ENCODE data around the gene PHF20.
"Not testable (repeated sequence)": the region's sequence is repeated elsewhere in the genome, so short reads cannot be mapped to it uniquely, and the experiment has no call there.

The PHF20 gene

GRCh38 chr20:35941620-35942019, 169.8 kb downstream of the PHF20 start:
- H3K4me3 ChIP-seq (replicated peaks; ENCODE audit: low read depth, low read length) = no peak overlapping the region
- H3K36me3 ChIP-seq (ENCODE audit: control insufficient read depth, insufficient read depth, low read length) = peaks cover 10% of the 10 kb centered on the region
- no peak for TF ChIP-seq CTCF (IDR thresholded peaks at IDR 0.05; ENCODE audit: insufficient read depth, low read length, poor library complexity, severe bottlenecking)
- DNase-seq (ENCODE audit: extremely low read depth, insufficient read length) = no peak
- no peaks in the 10 kb centered on the region for H3K27me3 ChIP-seq (replicated peaks; ENCODE audit: control insufficient read depth, insufficient read depth, low read length)

- no peak for DNase-seq (ENCODE audit: extremely low read depth, insufficient read length)
- TF ChIP-seq CTCF (IDR thresholded peaks at IDR 0.05; ENCODE audit: insufficient read depth, low read length, poor library complexity, severe bottlenecking) = no peak
- peaks cover 11% of the 10 kb centered on the region for H3K36me3 ChIP-seq (ENCODE audit: control insufficient read depth, insufficient read depth, low read length)
Measured at GRCh38 chr20:35942243-35942642, 170.4 kb downstream of the PHF20 start.

GRCh38 chr20:35947489-35947888, 175.7 kb downstream of the PHF20 start:
- peak; percentile 23 for DNase-seq (ENCODE audit: extremely low read depth, insufficient read length)
- H3K27me3 ChIP-seq (replicated peaks; ENCODE audit: control insufficient read depth, insufficient read depth, low read length) = no peaks in the 10 kb centered on the region
- H3K4me3 ChIP-seq (replicated peaks; ENCODE audit: low read depth, low read length) = no peak overlapping the region
- H3K36me3 ChIP-seq (ENCODE audit: control insufficient read depth, insufficient read depth, low read length) = peaks cover 7% of the 10 kb centered on the region
- peak; percentile 57 for TF ChIP-seq CTCF (IDR thresholded peaks at IDR 0.05; ENCODE audit: insufficient read depth, low read length, poor library complexity, severe bottlenecking)

More at GRCh38 chr20:35942243-35942642, 170.4 kb downstream of the PHF20 start:
- Histone ChIP-seq H3K27me3 (replicated peaks; ENCODE audit: control insufficient read depth, insufficient read depth, low read length) (no peaks in the 10 kb centered on the region), H3K4me3 (replicated peaks; ENCODE audit: low read depth, low read length) (no peak overlapping the region)

- Histone ChIP-seq H3K36me3 (ENCODE audit: control insufficient read depth, insufficient read depth, low read length) (peaks cover 7% of the 10 kb centered on the region), H3K4me3 (replicated peaks; ENCODE audit: low read depth, low read length) (no peak overlapping the region), H3K27me3 (replicated peaks; ENCODE audit: control insufficient read depth, insufficient read depth, low read length) (no peaks in the 10 kb centered on the region)
- no peak for DNase-seq (ENCODE audit: extremely low read depth, insufficient read length)
- no peak for TF ChIP-seq CTCF (IDR thresholded peaks at IDR 0.05; ENCODE audit: insufficient read depth, low read length, poor library complexity, severe bottlenecking)
Measured at GRCh38 chr20:35947907-35948306, 176.1 kb downstream of the PHF20 start.

- TF ChIP-seq CTCF (IDR thresholded peaks at IDR 0.05; ENCODE audit: insufficient read depth, low read length, poor library complexity, severe bottlenecking) = no peak
- Histone ChIP-seq H3K36me3 (ENCODE audit: control insufficient read depth, insufficient read depth, low read length) (peaks cover 7% of the 10 kb centered on the region), H3K27me3 (replicated peaks; ENCODE audit: control insufficient read depth, insufficient read depth, low read length) (no peaks in the 10 kb centered on the region), H3K4me3 (replicated peaks; ENCODE audit: low read depth, low read length) (no peak overlapping the region)
- no peak for DNase-seq (ENCODE audit: extremely low read depth, insufficient read length)
Measured at GRCh38 chr20:35950093-35950492, 178.3 kb downstream of the PHF20 start.

GRCh38 chr20:35952080-35952479, 180.3 kb downstream of the PHF20 start:
- H3K4me3 ChIP-seq (replicated peaks; ENCODE audit: low read depth, low read length); DNase-seq (ENCODE audit: extremely low read depth, insufficient read length); H3K36me3 ChIP-seq (ENCODE audit: control insufficient read depth, insufficient read depth, low read length); H3K27me3 ChIP-seq (replicated peaks; ENCODE audit: control insufficient read depth, insufficient read depth, low read length): not testable (repeated sequence)
